Neural cell (in vitro differentiated cells): ENCODE measurements around the gene MEN1.

Experiments
- MXI1 ChIP-seq: fragments of 450-650 bp; conservative IDR thresholded peaks from 2 replicates; pipeline ENCODE4 v1.6.1; 2014; ENCODE audit warnings: antibody characterized with exemption, mild to moderate bottlenecking; ENCODE audit not compliant: poor library complexity, severe bottlenecking
- POLR2AphosphoS5 ChIP-seq: IDR thresholded peaks from 2 replicates; pipeline ENCODE4 v1.6.1; 2012
- RAD21 ChIP-seq: fragments of 450-650 bp; conservative IDR thresholded peaks from 2 replicates; pipeline ENCODE4 v1.6.1; 2014; ENCODE audit warnings: antibody characterized with exemption, mild to moderate bottlenecking, moderate library complexity
- TAF1 ChIP-seq: IDR thresholded peaks from 2 replicates; pipeline ENCODE4 v1.6.1; 2012; ENCODE audit warnings: low read depth
- TF ChIP-seq, protein P1 (sequence below): fragments of 450-650 bp; IDR thresholded peaks from 2 replicates; pipeline ENCODE4 v1.5.1; 2014; ENCODE audit warnings: antibody characterized with exemption, mild to moderate bottlenecking, moderate library complexity; ENCODE audit not compliant: poor library complexity, severe bottlenecking
- TF ChIP-seq, protein P2 (sequence below): IDR thresholded peaks from 2 replicates; pipeline ENCODE4 v1.6.1; 2012; ENCODE audit warnings: borderline replicate concordance

DNA sequence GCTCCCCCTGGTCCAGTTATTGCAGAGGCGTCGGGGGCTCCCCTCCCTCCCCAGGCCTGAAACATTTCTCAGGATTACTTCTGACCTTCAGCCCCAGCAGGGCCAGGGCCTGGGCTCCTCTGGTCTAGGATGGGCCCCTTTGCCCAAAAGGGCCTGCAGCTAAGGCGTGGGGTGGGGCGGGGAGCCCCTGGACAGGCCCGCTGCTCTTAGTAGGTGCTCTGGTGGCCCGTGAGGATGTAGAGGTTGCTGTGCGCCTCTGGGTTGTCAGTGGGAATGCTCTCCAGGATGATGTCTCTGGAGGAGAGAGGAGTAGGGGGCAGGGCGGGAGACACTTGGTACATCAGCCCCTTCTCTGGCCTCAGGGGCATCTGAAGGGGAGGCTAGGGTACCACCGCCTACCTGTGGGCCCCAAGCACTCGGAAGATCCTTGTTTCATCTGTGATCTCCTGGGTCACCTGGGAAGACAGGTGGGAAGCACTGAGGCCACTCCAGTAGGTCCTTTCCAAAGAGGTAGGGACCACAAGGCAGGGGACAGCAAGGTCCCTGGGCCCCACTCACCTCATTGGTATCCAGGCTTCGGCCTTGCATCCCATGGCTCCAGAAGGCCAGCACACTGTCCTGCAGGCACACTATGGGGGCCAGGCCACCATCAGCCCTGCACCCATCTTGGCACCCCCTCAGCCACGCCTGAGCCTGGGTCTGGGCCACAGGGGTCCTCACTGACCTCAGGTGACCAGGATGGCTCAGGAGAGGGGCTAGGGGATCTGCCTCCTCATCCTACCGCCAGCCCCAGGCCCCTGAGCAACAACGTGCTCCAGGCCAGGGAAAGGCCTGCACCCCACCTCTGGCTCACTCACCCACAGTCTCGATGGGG lies 20.8 kb downstream of the MEN1 start:
- TF ChIP-seq, protein P1, sequence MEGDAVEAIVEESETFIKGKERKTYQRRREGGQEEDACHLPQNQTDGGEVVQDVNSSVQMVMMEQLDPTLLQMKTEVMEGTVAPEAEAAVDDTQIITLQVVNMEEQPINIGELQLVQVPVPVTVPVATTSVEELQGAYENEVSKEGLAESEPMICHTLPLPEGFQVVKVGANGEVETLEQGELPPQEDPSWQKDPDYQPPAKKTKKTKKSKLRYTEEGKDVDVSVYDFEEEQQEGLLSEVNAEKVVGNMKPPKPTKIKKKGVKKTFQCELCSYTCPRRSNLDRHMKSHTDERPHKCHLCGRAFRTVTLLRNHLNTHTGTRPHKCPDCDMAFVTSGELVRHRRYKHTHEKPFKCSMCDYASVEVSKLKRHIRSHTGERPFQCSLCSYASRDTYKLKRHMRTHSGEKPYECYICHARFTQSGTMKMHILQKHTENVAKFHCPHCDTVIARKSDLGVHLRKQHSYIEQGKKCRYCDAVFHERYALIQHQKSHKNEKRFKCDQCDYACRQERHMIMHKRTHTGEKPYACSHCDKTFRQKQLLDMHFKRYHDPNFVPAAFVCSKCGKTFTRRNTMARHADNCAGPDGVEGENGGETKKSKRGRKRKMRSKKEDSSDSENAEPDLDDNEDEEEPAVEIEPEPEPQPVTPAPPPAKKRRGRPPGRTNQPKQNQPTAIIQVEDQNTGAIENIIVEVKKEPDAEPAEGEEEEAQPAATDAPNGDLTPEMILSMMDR: no peak
- TF ChIP-seq POLR2AphosphoS5: no peak
- TF ChIP-seq, protein P2, sequence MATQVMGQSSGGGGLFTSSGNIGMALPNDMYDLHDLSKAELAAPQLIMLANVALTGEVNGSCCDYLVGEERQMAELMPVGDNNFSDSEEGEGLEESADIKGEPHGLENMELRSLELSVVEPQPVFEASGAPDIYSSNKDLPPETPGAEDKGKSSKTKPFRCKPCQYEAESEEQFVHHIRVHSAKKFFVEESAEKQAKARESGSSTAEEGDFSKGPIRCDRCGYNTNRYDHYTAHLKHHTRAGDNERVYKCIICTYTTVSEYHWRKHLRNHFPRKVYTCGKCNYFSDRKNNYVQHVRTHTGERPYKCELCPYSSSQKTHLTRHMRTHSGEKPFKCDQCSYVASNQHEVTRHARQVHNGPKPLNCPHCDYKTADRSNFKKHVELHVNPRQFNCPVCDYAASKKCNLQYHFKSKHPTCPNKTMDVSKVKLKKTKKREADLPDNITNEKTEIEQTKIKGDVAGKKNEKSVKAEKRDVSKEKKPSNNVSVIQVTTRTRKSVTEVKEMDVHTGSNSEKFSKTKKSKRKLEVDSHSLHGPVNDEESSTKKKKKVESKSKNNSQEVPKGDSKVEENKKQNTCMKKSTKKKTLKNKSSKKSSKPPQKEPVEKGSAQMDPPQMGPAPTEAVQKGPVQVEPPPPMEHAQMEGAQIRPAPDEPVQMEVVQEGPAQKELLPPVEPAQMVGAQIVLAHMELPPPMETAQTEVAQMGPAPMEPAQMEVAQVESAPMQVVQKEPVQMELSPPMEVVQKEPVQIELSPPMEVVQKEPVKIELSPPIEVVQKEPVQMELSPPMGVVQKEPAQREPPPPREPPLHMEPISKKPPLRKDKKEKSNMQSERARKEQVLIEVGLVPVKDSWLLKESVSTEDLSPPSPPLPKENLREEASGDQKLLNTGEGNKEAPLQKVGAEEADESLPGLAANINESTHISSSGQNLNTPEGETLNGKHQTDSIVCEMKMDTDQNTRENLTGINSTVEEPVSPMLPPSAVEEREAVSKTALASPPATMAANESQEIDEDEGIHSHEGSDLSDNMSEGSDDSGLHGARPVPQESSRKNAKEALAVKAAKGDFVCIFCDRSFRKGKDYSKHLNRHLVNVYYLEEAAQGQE: no peak
- TF ChIP-seq TAF1: no peak
- TF ChIP-seq RAD21: no peak
- no peak for TF ChIP-seq MXI1
